ENCODE results near the gene RHCE.
"Not testable (repeated sequence)": the region's sequence is repeated elsewhere in the genome, so short reads cannot be mapped to it uniquely, and the experiment has no call there.

Gene RHCE

DNA sequence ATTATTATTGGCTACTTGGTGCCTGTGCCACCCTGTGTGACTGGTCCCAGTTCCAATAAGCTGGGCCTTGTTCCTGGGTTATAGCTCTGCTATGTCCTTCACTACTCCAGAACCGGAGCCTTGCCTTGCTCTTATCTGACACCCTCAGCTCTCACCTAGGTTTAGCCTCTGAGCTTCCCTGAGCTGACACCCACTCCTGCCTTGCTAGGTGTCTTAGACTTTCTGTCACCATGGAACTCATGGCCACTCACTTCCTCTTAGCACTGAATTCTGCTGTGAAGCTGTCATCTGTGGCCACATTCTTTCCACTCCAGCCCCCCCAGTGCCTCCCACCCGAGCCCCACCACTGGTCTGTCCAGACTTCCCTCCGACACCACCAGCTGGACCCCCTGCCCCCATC is 30.9 kb downstream of the RHCE start:
- not testable (repeated sequence) for DNase-seq

- not testable (repeated sequence) for DNase-seq
These were observed 31.9 kb downstream of the RHCE start for GRCh38 chr1:25388691-25389090.

GRCh38 chr1:25387096-25387495 is 33.5 kb downstream of the RHCE start:
- not testable (repeated sequence) for DNase-seq

DNA sequence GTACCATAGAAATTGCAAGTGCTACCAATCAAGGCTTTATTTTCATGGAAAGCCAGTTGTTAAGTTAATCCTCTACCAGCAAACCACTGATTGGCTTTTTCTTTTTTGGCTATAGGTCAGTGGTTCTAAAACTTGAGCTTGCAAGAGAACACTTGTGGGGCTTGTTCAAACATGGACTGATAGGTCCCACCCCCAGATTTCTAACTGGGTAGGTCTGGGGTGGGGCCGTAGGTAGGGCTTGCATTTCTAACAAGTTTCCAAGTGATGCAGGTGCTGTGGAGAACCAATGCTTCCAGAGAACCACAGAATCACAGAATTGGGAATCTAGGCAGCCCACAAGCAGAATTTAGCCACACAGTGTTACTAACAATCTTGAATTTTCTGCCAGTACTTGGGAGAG is 36.8 kb downstream of the RHCE start:
- DNase-seq: not testable (repeated sequence)

DNA sequence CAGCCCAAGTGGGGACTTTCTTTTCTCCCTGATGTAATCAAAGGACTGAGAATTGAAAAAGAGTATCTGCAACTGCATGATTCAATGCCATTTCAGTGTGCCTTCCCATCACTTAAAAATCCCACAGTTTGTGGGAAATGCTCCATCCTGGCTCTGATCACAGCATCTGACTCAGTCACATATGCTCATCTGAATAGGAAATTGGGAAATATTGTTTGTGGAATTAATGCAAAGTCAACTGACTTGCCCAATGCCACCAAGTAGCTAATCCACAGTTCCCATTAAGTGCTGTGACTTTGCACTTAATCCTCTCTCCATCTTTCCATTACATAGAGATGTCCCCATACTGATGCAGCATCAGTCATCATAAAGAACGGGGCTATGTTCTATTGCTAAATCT is 37.5 kb downstream of the RHCE start:
- DNase-seq: not testable (repeated sequence)

GRCh38 chr1:25382543-25382942 is 38.1 kb downstream of the RHCE start:
- not testable (repeated sequence) for DNase-seq

DNA sequence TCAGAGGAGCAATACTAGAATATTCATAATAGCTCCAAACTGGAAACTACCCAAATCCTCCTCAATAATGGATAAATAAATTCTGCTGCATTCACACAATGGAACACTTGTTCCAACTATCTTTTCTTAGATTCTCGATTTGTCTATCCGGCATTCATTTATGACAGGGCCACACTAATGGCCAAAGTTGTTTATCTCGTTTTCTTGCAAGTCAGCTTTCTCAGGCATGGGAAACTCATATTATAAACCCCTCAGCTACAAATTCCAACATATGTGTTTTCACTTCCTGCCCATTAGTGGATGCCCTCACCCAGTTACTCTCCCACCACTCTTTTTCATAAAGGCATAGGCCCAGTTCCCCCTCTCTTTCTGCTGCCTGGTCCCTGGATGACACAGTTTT is 42.3 kb downstream of the RHCE start:
- DNase-seq: not testable (repeated sequence)

DNA sequence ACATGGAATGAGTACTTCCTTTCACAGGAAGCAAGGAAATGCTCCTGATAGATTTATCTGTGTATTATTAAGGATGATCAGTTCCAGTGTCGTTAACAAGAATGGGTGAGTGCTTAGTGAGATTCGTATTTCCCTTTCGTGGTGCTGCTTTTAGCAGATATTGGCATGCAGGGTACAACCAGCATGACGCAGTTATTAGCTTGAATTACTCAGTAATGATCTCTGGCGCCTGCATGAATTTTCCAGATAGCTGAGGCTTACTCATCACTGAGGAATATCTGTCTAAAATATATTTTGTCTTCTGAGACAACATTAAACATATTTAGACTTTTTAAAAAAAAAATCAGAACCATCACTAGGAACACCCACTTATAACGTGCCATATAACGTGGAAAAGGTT is 48.9 kb downstream of the RHCE start:
- not testable (repeated sequence) for DNase-seq

DNA sequence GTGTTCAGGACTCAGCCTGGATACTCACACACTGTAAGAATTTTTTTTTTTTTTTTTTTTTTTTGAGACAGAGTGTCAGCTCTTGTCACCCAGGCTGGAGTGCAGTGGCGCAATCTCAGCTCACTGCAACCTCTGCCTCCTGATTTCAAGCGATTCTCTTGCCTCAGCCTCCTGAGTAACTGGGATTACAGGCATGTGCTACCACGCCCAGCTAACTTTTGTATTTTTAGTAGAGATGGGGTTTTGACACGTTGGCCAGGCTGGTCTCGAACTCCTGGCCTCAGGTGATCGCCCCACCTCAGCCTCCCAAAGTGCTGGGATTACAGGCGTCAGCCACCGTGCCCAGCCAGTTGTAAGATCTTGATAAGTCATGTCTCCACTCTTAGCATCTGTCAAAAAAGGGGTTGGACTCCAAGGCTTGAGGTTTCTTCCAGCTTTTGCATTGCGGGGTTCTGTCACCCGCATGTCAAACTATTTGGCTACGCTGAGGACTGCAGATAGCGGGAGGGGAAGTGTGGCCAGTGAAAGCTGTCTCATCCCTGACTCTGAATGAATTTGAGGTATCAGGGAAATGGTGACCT is 50.8 kb downstream of the RHCE start:
- not testable (repeated sequence) for DNase-seq

- DNase-seq: no peak
These were observed 51.4 kb downstream of the RHCE start for GRCh38 chr1:25369241-25369640.

DNA sequence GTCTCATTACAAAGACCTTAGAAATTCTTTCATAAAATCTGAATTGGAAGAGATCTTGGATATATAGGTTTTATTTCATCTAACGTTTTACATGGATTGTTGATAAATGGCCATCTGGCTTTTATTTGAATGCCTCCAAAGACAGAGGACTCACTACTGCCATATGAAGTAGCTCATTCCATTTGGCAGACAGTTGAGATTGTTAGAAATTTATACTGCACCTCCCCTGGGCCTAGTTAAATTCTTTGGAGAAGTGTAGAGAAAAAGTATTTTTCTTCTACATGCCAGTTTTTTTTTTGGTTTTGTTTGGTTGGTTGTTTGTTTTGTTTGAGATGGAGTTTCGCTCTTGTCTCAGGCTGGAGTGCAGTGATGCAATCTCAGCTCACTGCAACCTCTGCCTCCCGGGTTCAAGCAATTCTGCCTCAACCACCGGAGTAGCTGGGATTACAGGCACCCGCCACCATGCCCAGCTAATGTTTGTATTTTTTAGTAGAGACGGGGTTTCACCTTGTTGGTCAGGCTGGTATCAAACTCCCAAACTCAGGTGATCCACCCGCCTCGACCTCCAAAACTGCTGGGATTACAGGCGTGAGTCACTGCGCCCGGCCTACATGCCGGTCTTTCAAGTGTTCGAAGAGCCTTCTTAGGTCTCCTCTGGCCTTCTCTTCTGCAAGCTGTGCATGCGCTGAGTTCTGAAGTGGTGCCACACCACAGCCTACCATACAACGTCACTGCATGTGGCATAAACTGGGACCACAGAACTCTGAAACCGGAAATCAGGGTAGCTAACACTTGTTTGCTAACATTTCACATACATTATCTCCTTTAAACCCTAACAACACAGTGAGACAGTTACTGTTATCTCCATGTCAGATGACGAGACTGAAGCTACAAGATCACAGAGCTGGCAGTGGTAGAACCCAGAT is 57.7 kb downstream of the RHCE start:
- DNase-seq: not testable (repeated sequence)

DNA sequence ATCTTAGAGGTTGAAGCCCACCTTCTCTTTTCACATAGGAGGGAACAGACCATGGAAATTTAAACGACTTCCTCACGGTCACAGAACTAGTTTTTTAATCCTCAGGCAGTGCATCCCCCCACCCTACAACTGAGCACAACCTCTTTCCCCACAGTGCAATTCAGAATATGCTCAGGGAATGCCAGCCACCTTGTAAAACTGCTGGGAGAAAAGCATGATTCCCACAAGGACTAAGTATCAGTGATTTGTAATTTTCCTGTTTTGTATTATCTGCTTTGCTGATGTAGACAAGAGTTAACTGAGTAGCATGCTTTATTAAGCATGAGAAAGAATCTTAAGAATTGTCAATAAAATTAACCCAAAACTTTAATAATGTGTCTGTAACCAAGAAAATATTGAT is 58.7 kb downstream of the RHCE start:
- DNase-seq: no peak

DNA sequence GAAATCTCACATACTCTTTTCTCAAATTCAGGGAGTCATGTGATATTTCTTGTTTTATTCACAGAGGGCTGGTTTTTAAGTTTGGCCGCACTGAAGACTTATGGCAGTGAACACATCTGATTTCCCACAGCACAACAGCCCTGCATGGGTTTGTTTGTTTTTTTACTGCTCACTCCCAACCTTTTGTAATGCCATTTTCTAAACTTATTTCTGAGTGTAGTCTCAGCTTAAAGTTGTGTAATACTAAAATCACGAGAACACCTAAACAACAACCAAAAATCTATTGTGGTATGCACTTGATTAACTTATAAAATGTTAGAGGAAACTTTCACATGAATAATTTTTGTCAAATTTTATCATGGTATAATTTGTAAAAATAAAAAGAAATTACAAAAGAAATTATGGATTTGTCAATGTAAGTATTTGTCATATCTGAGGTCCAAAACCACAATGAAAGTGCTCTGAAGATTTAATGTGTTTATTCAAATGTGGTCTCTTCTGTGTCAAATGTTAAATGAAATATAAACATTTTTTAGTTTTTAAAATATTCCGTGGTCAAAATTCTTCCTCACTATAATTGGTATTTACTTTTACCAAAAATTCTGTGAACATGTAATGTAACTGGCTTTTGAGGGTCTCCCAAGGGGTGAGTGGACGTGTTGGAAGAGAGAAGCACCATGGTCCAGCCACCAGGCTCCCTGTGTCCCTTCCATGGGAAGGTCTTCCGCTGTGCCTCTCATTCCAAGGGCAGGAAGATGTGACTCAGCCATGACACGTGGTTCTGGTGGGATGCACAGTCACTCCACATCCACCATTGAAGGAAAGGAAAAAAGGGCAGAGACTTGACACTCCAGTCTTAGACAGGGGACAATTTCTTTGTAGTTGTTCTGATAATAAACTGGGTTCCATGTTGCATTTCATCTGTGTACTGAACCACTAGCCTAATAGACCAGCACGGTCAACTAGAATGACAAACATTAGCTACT is 59.7 kb downstream of the RHCE start:
- no peak for DNase-seq

- DNase-seq: no peak
These were observed 63.8 kb downstream of the RHCE start for GRCh38 chr1:25356848-25357247.

DNA sequence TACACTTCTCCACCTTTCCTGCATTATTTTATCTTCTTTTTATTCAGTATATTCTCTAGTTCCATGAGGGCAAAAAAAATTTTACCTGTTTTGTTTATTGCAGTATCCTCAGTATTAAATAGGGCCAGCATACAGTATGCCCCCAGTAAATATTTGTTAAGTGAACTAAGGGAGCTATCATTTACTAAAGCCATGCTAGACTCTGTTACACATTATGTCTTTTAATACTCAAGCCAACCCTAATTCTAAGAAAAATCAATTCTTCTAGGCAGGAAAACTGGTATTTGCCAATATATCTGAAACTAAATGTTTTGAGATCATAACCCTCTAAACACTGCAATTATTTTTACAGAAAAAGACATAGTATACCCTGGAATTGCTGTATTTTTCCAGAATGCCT is 64.2 kb downstream of the RHCE start:
- DNase-seq: no peak

- no peak for DNase-seq
These were observed 64.7 kb downstream of the RHCE start for GRCh38 chr1:25355841-25356395.

- DNase-seq: no peak
These were observed 71.0 kb downstream of the RHCE start for GRCh38 chr1:25349606-25350005.

DNA sequence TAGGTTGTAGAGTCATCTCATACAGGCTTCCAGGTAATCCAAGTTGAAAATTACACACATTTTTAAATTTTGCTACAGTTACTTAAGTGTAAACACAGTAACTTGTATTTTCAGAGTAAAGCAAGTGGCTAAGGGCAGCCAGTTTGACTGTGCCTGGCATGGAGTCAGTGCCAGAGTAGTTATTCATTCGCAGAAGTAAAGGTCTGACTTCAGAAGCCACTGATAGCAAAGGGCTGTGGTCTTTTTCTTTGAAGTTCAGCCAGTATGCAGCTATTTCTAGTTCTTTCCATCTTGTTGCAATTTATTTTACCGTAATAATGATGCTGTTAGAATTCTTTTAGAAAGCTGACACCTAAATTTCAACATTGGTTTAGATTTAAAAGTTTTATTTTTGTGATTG is 73.1 kb downstream of the RHCE start:
- no peak for DNase-seq

GRCh38 chr1:25343872-25344271 is 76.8 kb downstream of the RHCE start:
- no peak for DNase-seq

- DNase-seq: no peak
These were observed 77.8 kb downstream of the RHCE start for GRCh38 chr1:25342846-25343245.

DNA sequence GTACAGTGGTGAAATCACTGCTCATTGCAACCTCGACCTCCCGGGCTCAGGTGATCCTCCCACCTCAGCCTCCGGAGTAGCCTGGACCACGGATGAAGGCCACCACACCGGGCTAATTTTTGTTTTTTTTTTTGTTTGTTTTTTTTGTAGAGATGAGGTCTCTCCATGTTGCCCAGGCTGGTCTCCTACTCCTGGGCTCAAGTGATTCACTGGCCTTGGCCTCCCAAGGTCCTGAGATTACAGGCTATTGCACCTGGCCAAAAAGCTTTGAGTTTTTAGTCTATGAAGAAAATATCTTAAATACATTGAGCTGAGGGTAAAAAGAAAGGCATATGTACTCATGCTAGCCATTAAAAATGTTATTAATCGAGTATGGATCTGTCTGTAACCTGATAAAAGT is 78.9 kb downstream of the RHCE start:
- no peak for DNase-seq

DNA sequence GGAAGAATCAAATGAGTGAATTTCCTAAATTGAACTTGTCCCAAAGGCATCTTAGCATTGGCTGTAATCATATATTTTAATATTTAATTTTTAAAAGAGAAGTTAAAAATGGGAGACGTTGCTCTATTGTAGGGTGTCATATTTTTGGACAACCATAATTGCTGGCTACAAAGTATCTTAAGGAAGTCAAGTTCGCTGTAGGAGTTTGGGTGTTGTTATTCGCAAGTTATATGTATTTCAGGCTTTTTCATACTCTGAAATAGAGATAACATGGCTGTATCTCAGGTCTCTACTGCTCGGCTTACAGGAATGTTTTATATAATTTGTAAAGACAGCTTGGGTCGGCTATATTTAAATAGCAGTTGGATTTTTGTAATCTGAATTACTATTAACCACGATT is 81.6 kb downstream of the RHCE start:
- no peak for DNase-seq

All from stimulated activated CD4-positive, alpha-beta T cell treated with anti-CD3 and anti-CD28 coated beads, Interleukin-4, amount 100 ng/mL, for 1 hour (primary cell).